GM10266 (cell line): Measurements from ENCODE around the gene SAMD5.
A peak's percentile ranks its signal among the peaks of the same experiment; 100 is the strongest.

Source experiments
- DNase-seq: peaks from one replicate; pipeline ENCODE4 v3.0.0; 2012; ENCODE audit errors: extremely low spot score
- CTCF ChIP-seq: IDR thresholded peaks from 2 replicates; pipeline ENCODE4 v1.5.1; 2012; ENCODE audit warnings: mild to moderate bottlenecking, low read depth; ENCODE audit not compliant: control insufficient read depth, insufficient read depth; ENCODE audit errors: missing control alignments

SAMD5 gene

GRCh38 chr6:147508866-147509608, 547 bp downstream of the SAMD5 start:
- peak; percentile 36 for DNase-seq
- peak; percentile 6 for TF ChIP-seq CTCF

GRCh38 chr6:147509891-147510290, 1.4 kb downstream of the SAMD5 start:
- TF ChIP-seq CTCF = no peak
- no peak for DNase-seq

GRCh38 chr6:147510929-147511590, 2.6 kb downstream of the SAMD5 start:
- no peak for DNase-seq
- no peak for TF ChIP-seq CTCF

- DNase-seq = no peak
- TF ChIP-seq CTCF = no peak
Measured at GRCh38 chr6:147514831-147515230, 6.3 kb downstream of the SAMD5 start.

- TF ChIP-seq CTCF = no peak
- no peak for DNase-seq
Measured at GRCh38 chr6:147515327-147515726, 6.8 kb downstream of the SAMD5 start.

- no peak for DNase-seq
- no peak for TF ChIP-seq CTCF
Measured at GRCh38 chr6:147522597-147522996, 14.1 kb downstream of the SAMD5 start.
